ENCODE measurements around the gene OR1N1.

GRCh38 chr9:122510502-122510901 lies 16.6 kb downstream of the OR1N1 start, which contains the start of gene OR1J2:
- no peak for TF ChIP-seq CTCF (IDR thresholded peaks at IDR 0.05)
- no peak for TF ChIP-seq POLR2A (IDR thresholded peaks at IDR 0.05)
- no peak for TF ChIP-seq POLR2AphosphoS5 (IDR thresholded peaks at IDR 0.05; ENCODE audit: insufficient read depth in 1 of 2, low read depth in 1 of 2)

All from vagina (tissue), 2 donors.